Large intestine (tissue), 3 donors: ENCODE results near the gene TNS4. TPM values are rescaled to one million over a fixed set of nuclear protein-coding genes. Genes with fewer than 3 reads are reported as not detected.

Experiments
- DNase-seq, 2 donors: peaks; one replicate each; pipeline versions ENCODE4 v3.0.0 to v3.0.0-alpha.2; 2013
- H3K27ac ChIP-seq: one replicate; pipeline ENCODE4 v1.5.1; 2013; ENCODE audit warnings: low read length
- H3K27me3 ChIP-seq: 2 replicates; pipeline ENCODE4 v1.6.1; 2013; ENCODE audit warnings: low read length; ENCODE audit not compliant: control insufficient read depth, insufficient read depth
- H3K36me3 ChIP-seq: 2 replicates; pipeline ENCODE4 v1.6.1; 2013; ENCODE audit warnings: low read length; ENCODE audit not compliant: control insufficient read depth, insufficient read depth
- H3K4me1 ChIP-seq: one replicate; pipeline ENCODE4 v1.6.1; 2013; ENCODE audit warnings: low read length; ENCODE audit not compliant: control insufficient read depth, insufficient read depth
- H3K4me3 ChIP-seq: one replicate; pipeline ENCODE4 v1.5.1; 2013; ENCODE audit warnings: low read length
- H3K9me3 ChIP-seq: one replicate; pipeline ENCODE4 v1.6.1; 2013; ENCODE audit warnings: mild to moderate bottlenecking, low read depth, low read length, moderate library complexity; ENCODE audit not compliant: control insufficient read depth
- WGBS: methylation state at CpG from one replicate; pipeline ENCODE4 v1.1.5; 2013; ENCODE audit warnings: low lambda C conversion rate; ENCODE audit not compliant: insufficient coverage; 5-methylcytosine and 5-hydroxymethylcytosine counted together
- polyA plus RNA-seq: library from polyadenylated mRNA; unstranded; fragments of 120-200 nt; gene quantifications from one replicate; pipeline ENCODE4 v1.2.1, GENCODE V29; 2013

Gene TNS4
- polyA plus RNA-seq, 1 donor = 0.06 TPM

DNA sequence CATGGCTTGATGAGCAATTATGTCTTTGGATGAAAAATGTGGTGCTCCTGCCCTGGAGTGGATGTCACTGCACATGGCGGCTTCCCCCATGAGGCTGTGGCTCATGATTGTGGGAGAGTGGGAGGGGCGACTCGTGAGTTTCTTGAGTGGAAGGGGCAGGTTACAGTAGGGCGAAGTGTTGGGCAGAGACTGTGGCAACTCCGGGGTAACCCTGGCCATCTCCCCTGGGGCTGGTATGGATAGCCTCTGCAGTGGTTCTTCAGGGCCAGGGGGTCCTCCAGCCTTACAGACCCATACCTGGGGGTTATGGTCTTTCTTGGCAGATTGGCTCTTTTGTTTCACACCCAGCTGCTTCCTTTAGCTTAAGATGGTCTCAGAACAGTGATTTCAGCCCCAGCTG lies 1.3 kb upstream of the TNS4 start:
- H3K4me3 ChIP-seq = no peak overlapping the region
- no peak for DNase-seq
- WGBS = no CpG with 5 or more reads among the region's 5 CpGs
- peaks cover 3% of the 10 kb centered on the region for H3K27me3 ChIP-seq
- H3K4me1 ChIP-seq = peaks cover 14% of the 10 kb centered on the region
- peaks cover 8% of the 10 kb centered on the region for H3K9me3 ChIP-seq
- no peaks in the 10 kb centered on the region for H3K36me3 ChIP-seq
- no peak overlapping the region for H3K27ac ChIP-seq

DNA sequence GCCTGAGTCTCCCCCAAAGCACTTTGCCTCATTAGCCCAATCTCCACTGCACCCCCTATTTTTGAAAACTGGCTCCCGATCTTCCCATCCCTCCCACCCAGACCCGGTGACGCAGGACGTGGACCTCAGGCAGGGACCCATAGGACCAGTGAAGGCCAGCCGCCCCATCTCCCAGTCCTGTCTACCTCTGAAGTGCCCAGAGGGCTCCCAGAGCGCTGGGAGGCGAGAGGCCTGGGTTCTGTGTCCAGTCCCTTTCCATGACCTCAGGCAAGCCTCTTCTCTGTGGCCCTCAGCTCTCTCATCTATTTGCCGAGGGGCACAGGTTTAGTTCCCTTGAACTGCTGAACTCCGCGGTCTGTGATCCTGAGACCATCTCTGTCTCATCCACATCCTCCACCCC lies 714 bp downstream of the TNS4 start:
- peaks cover 14% of the 10 kb centered on the region for H3K4me1 ChIP-seq
- H3K4me3 ChIP-seq = no peak overlapping the region
- peaks cover 3% of the 10 kb centered on the region for H3K27me3 ChIP-seq
- H3K27ac ChIP-seq = no peak overlapping the region
- WGBS = no CpG with 5 or more reads among the region's 10 CpGs
- no peaks in the 10 kb centered on the region for H3K36me3 ChIP-seq
- peaks cover 8% of the 10 kb centered on the region for H3K9me3 ChIP-seq
- DNase-seq = no peak

DNA sequence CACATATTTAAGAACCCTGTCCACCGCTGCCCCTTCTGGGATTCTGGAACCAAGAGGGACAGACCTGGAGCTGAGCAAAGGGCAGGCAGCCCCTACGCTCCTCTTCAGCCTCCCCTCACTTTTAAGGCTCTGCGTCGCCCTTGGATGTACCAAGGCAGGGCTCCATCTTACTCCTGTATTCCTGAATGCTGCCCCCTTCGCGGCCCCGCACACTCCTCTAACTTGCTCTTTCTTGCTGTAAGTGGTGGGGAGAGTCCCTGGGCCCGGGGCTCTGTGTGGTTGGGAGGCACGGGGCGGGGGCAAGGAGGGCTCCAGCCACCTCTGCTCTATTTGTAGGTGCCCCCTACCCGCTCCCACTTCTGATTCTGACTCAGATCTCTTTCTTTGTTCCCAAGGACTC lies 1.2 kb downstream of the TNS4 start:
- Histone ChIP-seq H3K27ac (no peak overlapping the region), H3K36me3 (no peaks in the 10 kb centered on the region)
- WGBS = no CpG with 5 or more reads among the region's 11 CpGs

DNA sequence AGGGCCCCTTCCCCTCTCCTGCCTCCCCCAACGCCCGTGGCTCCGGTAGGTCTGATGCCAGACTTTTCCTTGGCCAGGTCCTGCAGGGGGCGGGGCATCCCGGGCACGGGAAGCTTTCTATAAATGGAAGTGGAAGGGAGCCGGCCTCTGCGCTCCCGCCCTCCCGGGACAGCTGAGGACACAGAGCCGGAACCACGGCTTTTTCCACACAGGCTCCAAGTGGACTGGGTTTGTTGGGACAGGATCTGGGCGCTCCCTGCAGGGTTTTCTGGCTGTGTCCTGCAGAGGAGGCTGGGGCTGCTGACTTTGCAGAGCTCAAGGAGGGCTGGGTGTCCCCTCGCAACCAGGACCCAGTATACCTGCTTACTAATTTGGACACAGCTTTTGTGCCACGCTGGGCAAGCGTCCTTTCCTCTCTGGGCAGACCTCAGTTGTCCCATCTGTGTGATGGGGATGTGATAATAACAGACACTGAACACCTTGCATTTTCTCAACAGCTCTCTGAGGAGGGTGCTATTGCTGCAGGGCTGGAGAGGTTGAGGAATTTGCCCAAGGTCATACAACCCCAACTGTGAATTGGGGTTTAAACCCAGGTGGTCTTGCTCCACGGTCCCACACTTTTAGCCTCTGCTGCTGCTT lies 1.8 kb downstream of the TNS4 start:
- no CpG with 5 or more reads among the region's 17 CpGs for WGBS
- no peak overlapping the region for H3K4me3 ChIP-seq
- no peak overlapping the region for H3K27ac ChIP-seq
- H3K36me3 ChIP-seq = no peaks in the 10 kb centered on the region
- peaks cover 3% of the 10 kb centered on the region for H3K27me3 ChIP-seq
- peaks cover 14% of the 10 kb centered on the region for H3K4me1 ChIP-seq
- peak; percentile 51 to 77 for DNase-seq
- peaks cover 8% of the 10 kb centered on the region for H3K9me3 ChIP-seq

More for the DNA sequence above, 1.2 kb downstream of the TNS4 start:
- H3K4me1 ChIP-seq = peaks cover 14% of the 10 kb centered on the region
- peaks cover 3% of the 10 kb centered on the region for H3K27me3 ChIP-seq
- no peak for DNase-seq
- peaks cover 8% of the 10 kb centered on the region for H3K9me3 ChIP-seq
- no peak overlapping the region for H3K4me3 ChIP-seq

DNA sequence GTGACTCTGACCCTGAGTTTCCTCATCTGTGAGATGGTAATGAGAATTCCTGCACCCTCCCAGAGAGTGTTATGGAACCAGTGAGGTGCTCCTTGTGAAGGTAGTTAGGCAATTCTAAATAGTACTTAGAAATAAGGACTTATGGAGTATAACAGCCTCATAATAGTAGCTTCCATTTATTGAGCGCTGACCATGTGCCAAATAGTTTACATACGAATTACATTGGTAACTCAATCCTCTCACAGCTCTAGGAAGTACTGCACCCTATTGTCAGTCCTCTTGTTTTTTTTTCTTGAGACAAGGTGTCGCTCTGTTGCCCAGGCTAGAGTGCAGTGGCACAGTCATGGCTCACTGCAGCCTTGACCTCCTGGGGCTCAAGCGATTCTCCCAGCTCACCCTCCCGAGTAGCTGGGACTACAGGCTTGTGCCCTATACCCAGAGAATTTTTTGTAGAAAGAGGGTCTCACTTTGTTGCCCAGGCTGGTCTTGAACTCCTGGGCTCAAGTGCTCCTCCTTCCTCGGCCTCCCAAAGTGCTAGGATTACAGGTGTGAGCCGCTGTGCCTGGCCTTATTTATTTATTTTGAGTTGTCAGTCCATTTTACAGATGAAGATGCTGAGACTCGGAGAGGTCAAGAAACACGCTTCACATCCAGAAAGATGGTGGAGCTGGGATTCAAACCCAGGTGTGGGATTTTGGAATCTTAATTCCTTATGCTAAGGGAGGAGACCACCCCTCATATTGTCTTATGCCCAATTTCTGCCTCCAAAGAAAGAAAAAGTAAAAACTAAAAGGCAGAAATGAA lies 2.9 kb downstream of the TNS4 start:
- Histone ChIP-seq H3K4me1 (peaks cover 14% of the 10 kb centered on the region), H3K4me3 (no peak overlapping the region), H3K36me3 (no peaks in the 10 kb centered on the region), H3K27me3 (peaks cover 3% of the 10 kb centered on the region), H3K9me3 (peaks cover 5% of the 10 kb centered on the region), H3K27ac (no peak overlapping the region)
- DNase-seq = no peak
- WGBS = no CpG with 5 or more reads among the region's 9 CpGs

DNA sequence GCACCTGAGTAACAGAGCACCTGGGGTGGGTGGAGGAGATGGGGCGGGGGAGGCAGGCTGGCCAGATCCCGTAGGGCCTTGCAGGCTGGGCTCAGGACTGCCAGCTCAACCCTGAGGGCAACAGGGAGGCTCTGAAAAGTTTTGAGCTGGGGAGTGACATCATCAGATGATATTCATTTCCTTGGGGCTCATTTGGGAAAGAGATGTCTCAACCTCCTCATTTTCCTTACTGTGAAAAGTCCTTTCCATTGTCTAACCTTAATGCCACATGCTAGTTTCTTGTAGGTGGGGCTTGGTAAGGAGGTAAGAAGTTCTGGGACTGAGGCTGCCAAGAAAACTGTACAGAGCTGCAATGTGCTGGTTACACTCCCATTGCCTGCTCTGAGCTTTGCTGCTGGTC lies 3.7 kb downstream of the TNS4 start:
- no peak for DNase-seq
- H3K27me3 ChIP-seq = peaks cover 3% of the 10 kb centered on the region
- H3K36me3 ChIP-seq = no peaks in the 10 kb centered on the region
- no peak overlapping the region for H3K4me3 ChIP-seq
- no peak overlapping the region for H3K27ac ChIP-seq
- WGBS = no CpG with 5 or more reads among the region's 2 CpGs
- peaks cover 14% of the 10 kb centered on the region for H3K4me1 ChIP-seq
- no peaks in the 10 kb centered on the region for H3K9me3 ChIP-seq

DNA sequence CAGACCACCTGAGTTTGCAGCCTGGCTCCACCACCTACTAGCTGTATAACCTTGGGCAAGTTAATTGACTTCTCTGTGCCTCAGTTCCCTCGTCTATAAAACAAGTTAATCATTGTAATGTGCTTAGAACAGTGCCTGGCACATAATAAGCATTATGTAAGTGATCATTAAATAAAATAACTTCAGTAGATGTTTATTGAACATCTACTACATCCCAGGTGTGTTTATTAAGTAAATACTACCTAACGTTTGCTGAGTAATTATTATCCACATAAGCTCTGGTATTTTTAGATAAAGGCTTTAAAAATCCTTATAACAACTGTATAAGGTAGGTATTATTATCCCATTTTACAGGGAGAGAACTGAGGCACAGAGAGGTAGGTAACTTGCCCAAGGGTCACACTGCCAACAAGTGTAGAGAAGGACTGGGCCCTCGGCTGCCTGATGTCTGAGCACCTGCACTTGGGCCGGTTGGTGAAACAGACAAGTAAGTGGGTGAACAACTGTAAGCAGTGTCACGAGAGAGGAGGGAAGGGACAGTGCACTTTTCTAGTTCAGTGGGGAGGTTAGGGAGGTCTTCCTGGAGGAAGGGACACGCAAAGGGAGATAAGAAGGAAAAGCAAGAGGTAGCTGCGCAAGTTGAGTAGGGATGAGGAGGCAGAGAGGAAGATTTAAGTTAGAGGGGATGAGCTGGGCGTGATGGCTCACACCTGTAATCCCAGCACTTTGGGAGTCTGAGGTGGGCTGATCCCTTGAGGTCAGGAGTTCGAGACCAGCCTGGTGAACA lies 4.6 kb downstream of the TNS4 start:
- H3K4me1 ChIP-seq = peaks cover 14% of the 10 kb centered on the region
- WGBS = 92% methylated on average over 4 of the region's 9 CpGs
- H3K4me3 ChIP-seq = no peak overlapping the region
- no peak for DNase-seq
- H3K36me3 ChIP-seq = no peaks in the 10 kb centered on the region
- no peak overlapping the region for H3K27ac ChIP-seq
- H3K27me3 ChIP-seq = peaks cover 3% of the 10 kb centered on the region
- no peaks in the 10 kb centered on the region for H3K9me3 ChIP-seq

DNA sequence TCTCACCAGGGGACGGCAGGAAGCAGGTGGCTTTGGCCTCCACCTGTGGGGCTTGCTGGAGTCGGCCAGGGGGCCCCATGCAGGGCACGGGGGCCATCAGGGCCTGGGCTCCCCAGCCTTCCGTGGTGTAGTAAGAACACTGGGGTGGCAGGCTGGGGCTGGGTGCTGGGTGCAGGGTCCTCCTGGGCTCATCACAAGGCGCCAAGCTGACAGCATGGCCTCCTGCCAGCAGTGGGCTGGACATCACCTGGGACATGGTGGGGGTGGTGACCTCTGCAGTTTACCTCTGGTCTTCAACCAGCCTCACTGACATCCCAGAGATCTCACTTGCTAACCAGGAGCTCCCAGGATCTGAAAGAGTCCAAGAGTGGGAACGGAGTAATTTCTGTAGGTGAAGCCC lies 5.3 kb downstream of the TNS4 start:
- H3K27me3 ChIP-seq = peaks cover 3% of the 10 kb centered on the region
- H3K4me3 ChIP-seq = no peak overlapping the region
- DNase-seq = no peak
- WGBS = no CpG with 5 or more reads among the region's 6 CpGs
- no peaks in the 10 kb centered on the region for H3K36me3 ChIP-seq
- peaks cover 14% of the 10 kb centered on the region for H3K4me1 ChIP-seq
- no peak overlapping the region for H3K27ac ChIP-seq
- H3K9me3 ChIP-seq = no peaks in the 10 kb centered on the region

DNA sequence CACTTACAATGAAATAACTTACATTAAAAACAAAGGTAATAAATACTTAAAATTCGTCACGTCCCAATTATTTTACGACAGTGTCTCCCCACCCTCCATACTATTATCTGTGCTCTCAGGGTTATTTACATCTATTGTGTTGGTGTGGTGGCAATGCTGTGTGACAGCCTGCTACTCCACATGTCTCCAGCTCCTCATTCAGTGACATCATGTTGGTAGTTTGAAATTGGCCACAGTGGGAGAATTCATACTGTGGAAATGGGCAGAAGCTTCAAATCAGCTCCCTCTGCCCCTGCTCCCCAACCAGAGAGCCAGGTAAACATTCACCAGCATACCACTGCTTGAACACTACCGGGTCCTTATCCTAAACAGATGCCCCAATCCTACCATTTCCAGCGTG lies 6.3 kb downstream of the TNS4 start:
- Histone ChIP-seq H3K4me3 (no peak overlapping the region), H3K27me3 (peaks cover under 1% of the 10 kb centered on the region), H3K27ac (no peak overlapping the region), H3K36me3 (no peaks in the 10 kb centered on the region), H3K9me3 (no peaks in the 10 kb centered on the region), H3K4me1 (peaks cover 10% of the 10 kb centered on the region)
- no peak for DNase-seq
- no CpG with 5 or more reads among the region's 5 CpGs for WGBS

DNA sequence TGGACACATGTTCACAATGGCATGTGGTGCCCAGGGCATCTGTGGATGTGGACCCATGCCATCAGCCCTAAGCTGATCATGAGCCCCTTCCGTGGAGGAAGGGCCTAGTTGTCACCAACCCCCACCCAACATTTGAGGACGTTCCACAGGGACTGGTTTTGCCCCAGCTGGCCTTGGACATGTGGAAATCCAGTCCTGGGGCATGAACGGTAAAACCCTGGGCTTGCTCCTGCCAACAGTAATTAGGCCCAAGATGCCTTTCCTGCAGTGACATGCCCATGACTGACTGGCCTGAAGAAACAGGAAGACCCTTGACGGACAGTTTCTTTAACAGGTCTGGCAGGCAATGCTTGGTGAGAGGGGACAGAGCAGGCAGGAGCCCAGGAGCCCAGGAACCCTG lies 7.7 kb downstream of the TNS4 start:
- WGBS = no CpG with 5 or more reads among the region's 4 CpGs
- Histone ChIP-seq H3K4me1 (no peaks in the 10 kb centered on the region), H3K27ac (no peak overlapping the region), H3K27me3 (peaks cover 10% of the 10 kb centered on the region), H3K4me3 (no peak overlapping the region), H3K36me3 (no peaks in the 10 kb centered on the region), H3K9me3 (no peaks in the 10 kb centered on the region)
- DNase-seq = no peak
